Measurements from ENCODE around the gene C19orf25. TPM values are rescaled to one million over a fixed set of nuclear protein-coding genes. Genes with fewer than 3 reads are reported as not detected.

The C19orf25 gene
- total RNA-seq, 4 donors from 2014 or later: 35.5 to 68.5 (median 61.9) TPM

DNA sequence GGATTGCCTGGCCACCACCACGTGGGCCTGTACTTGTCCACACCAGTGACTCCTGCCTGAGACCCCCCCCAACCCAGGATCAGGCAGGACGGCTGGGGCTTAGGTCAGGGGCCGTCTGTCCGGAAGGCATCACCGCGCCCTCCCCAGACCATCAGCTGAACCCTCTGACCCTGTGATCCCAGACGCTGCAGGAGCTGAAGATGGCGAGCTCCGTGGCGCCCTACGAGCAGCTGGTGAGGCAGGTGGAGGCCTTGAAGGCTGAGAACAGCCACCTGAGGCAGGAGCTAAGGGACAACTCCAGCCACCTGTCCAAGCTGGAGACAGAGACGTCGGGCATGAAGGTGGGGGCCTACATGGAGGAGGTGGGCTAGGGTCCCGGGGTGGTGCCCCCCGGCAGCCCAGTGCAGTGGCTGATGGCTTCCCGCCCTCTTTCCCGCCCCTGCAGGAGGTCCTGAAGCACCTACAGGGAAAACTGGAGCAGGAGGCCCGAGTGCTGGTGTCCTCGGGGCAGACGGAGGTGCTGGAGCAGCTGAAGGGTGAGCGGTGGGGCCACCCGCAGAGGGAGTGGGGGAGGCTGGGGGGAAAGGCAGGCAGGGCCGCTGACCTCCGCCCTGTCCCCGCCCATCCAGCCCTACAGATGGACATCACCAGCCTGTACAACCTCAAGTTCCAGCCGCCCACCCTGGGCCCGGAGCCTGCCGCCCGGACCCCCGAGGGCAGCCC is 26.1 kb downstream of the C19orf25 start:
- Histone ChIP-seq H3K4me1 (peaks cover 0 to 23% (median 13%) of the 10 kb centered on the region in 4 donors), H3K9me3 (peaks cover 0 to 6% (median 0%) of the 10 kb centered on the region in 4 donors), H3K27me3 (peaks cover 0 to 75% of the 10 kb centered on the region in 2 donors), H3K4me3 (no peak overlapping the region), H3K27ac (no peak overlapping the region), H3K36me3 (no peaks in the 10 kb centered on the region)
- no peak for TF ChIP-seq POLR2A (IDR thresholded peaks at IDR 0.05)
- TF ChIP-seq, protein P1, sequence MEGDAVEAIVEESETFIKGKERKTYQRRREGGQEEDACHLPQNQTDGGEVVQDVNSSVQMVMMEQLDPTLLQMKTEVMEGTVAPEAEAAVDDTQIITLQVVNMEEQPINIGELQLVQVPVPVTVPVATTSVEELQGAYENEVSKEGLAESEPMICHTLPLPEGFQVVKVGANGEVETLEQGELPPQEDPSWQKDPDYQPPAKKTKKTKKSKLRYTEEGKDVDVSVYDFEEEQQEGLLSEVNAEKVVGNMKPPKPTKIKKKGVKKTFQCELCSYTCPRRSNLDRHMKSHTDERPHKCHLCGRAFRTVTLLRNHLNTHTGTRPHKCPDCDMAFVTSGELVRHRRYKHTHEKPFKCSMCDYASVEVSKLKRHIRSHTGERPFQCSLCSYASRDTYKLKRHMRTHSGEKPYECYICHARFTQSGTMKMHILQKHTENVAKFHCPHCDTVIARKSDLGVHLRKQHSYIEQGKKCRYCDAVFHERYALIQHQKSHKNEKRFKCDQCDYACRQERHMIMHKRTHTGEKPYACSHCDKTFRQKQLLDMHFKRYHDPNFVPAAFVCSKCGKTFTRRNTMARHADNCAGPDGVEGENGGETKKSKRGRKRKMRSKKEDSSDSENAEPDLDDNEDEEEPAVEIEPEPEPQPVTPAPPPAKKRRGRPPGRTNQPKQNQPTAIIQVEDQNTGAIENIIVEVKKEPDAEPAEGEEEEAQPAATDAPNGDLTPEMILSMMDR (IDR thresholded peaks at IDR 0.05): no peak
- no peak for DNase-seq

DNA sequence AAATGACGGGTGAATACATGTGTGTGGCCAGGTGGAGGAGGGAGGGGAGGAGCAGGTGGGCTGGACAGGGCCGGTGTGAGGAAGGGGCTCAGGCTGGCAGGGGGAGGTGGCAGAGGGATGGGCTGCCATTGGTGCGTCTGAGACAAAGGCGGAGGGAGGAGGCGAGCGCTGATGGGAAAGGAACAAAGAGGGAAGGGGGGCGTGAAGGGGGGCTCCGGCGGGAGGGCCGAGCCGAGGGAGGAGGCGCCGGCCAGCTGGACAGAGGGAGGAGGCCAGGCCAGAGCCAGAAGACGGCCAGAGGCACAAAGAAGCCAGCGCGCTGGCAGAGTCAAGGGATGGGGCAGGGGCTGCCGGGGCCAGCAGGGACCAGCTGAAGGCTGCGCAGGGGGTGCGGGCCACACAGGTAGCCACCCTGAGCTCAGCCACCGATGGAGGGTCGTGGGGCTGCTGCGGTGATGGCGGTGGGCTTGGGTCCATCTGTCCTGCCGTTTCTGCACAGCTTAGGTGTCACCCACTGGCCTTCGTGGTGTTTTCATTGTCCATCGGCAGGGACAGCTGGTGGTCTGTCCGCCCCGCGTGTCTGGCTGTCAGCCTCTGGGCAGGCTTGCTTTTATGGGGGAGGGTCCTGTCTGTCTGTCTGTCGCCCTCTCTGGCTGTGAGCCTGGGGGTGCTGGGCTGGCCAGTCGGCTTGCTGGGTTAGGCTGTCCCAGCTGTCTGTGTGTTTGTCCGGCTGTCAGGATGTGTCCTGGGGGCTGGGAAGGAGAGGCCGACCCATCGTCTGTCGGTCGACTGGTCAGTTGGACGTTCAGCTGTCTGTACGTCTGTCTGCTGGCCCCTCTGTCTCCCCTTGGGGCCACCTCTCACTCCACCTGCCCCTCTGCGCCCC is 26.9 kb downstream of the C19orf25 start:
- Histone ChIP-seq H3K27ac (no peak overlapping the region), H3K36me3 (no peaks in the 10 kb centered on the region), H3K4me3 (no peak overlapping the region), H3K27me3 (peaks cover 0 to 79% of the 10 kb centered on the region in 2 donors), H3K9me3 (peaks cover 0 to 6% (median 0%) of the 10 kb centered on the region in 4 donors), H3K4me1 (peaks cover 0 to 23% (median 13%) of the 10 kb centered on the region in 4 donors)
- TF ChIP-seq POLR2A (IDR thresholded peaks at IDR 0.05): no peak
- TF ChIP-seq, protein P1 (IDR thresholded peaks at IDR 0.05): no peak
- no peak for DNase-seq

DNA sequence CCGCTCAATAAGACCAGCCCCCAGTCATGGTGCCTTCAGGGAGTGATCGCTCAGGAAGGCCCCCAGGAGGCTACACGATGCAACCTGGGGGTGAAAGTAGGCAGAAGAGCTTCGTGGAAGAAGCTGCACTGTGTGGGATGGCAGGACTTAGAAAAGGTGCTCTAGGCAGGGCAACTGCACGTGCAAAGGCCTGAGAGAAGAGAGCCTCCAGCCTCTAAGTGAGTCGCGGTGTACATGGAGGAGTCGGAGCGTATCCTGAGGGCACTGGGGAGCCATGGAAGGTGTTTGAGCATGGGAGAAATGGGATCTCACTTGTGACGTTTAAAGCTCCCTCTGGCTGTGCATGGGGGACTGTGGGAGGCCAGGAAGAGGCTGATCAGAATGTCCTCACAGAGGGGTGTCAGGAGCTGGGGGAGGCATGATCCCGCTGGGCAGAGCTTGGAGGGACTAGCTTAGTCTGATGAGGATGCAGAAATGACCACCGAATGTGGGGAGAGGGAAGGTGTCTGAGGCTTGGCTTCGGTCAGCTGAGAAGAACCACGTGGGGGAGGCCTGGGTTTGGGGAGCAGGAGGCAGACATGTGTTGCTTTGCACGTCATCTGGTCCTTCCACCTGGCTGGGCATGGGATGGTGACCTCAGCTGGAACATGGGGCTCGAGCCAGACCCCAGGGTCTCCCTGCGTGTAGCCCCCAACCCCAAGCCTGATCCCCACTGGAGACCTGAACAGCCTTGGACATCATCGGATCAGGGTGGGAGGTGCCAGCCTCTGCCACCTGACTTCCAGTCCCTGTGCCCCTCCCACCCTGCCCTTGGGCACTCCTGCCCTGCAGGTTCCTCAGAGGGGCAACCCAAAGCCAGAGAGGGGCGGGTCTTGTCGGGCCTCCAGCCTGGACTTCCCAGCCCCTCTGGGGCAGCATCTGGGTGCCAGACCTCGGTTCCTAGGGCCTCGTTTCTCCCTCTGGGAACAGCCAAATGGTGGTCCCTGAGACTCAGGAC is 28.0 kb downstream of the C19orf25 start:
- Histone ChIP-seq H3K27ac (no peak overlapping the region), H3K36me3 (no peaks in the 10 kb centered on the region), H3K4me1 (peaks cover 0 to 28% (median 19%) of the 10 kb centered on the region in 4 donors), H3K9me3 (peaks cover 0 to 6% (median 0%) of the 10 kb centered on the region in 4 donors), H3K4me3 (no peak overlapping the region), H3K27me3 (peaks cover 3 to 79% of the 10 kb centered on the region in 2 donors)
- DNase-seq: no peak
- no peak for TF ChIP-seq POLR2A (IDR thresholded peaks at IDR 0.05)
- TF ChIP-seq, protein P1 (IDR thresholded peaks at IDR 0.05): no peak

DNA sequence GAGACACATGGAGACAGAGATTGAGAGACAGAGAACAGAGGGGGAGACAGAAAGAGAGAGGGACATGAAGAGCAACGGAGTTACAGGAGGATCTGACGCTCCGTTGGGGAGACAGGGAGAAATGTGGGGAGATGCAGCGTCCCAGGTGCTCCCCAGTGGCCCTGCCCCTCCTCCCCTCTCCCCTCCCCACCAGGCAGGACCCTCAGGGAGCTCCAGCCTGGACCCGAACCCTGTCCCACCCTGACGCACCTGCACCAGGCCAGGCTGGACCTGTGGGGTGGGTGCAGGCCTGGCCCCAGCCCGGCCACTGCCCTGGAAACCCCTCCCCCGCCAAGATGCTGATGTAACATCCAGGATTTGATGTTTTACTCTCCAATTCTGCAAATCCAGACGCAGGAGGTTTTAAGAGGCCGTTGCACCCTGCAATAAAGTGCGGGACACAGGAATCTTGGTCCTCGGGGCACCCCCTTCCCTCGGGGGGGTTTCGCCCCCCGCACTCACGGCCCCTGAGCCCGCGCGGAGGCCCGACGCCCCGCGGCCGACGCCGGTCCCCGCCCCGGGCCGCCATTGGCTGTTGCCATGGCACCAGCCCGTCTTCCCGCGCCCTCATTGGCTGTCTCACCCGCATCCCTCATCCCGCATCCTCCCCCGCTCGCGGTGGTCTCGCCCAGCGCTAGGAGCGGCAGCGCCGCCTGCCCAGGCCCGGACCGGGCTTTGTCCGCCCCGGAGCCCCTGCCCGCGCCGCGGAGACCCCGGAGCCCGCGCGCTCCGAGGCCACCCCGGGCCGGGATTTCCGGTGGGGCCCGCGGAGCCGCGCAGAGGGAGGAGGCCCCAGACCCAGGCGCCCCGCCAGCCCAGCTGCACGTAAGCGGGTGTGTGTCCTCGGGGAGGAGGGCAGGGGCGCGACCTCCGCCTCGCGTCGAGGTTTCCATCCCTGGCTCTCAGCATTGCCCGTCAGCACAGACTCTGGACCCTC is 29.3 kb downstream of the C19orf25 start, which contains the start of gene APC2:
TSS of gene APC2 (plus strand) at position 655 of the 976 bp plus-strand sequence. CDS start 2,881 bp downstream, outside the sequence.
- Histone ChIP-seq H3K4me3 (no peak within 1 kb of the TSS), H3K4me1 (peaks cover 0 to 33% (median 19%) of the 10 kb centered on the region in 4 donors), H3K36me3 (no peaks in the 10 kb centered on the region), H3K27ac (no peak within 1 kb of the TSS), H3K9me3 (no peaks in the 10 kb centered on the region), H3K27me3 (peaks cover 3 to 77% of the 10 kb centered on the region in 2 donors)
- no peak for TF ChIP-seq POLR2A (IDR thresholded peaks at IDR 0.05)
- TF ChIP-seq, protein P1 (IDR thresholded peaks at IDR 0.05): no peak
- DNase-seq: no peak

Data from Peyer's patch (tissue), 4 donors.